Ovary (tissue), 9 donors: ENCODE measurements around the gene GRAP2. TPM values are rescaled to one million over a fixed set of nuclear protein-coding genes. Genes with fewer than 3 reads are reported as not detected.
"Not testable (repeated sequence)": the region's sequence is repeated elsewhere in the genome, so short reads cannot be mapped to it uniquely, and the experiment has no call there.

Experiments used
- DNase-seq, 5 donors: peaks; one replicate each; pipeline ENCODE4 v3.0.0-alpha.2; 2019 to 2020
- H3K27ac ChIP-seq, 2 donors: fragments of 200-600 bp; one replicate each; pipeline versions ENCODE4 v1.5.1 to v1.8.0; 2019 to 2022
- H3K27me3 ChIP-seq: fragments of 200-600 bp; one replicate; pipeline ENCODE4 v1.8.0; 2022
- H3K36me3 ChIP-seq: fragments of 200-600 bp; sonication (generic); one replicate; pipeline ENCODE4 v1.5.1; 2019
- H3K4me1 ChIP-seq: one replicate; pipeline ENCODE4 v1.8.1; 2013; ENCODE audit warnings: mild to moderate bottlenecking, moderate library complexity; ENCODE audit not compliant: insufficient read depth
- H3K4me3 ChIP-seq: fragments of 200-600 bp; sonication (generic); one replicate; pipeline ENCODE4 v1.5.1; 2017
- H3K9me3 ChIP-seq, 2 donors: fragments of 200-600 bp in 1 of 2; sonication (generic) in 1 of 2; one replicate each; pipeline versions ENCODE4 v1.5.1 to v1.8.1; 2013 to 2019; ENCODE audit warnings: mild to moderate bottlenecking in 1 of 2, moderate library complexity in 1 of 2
- CTCF ChIP-seq, 3 donors: fragments of 450-650 bp in 2 of 3; fragments of 200-600 bp in 1 of 3; IDR thresholded peaks; one replicate each; pipeline versions ENCODE4 v1.5.1 to v1.8.0; 2016 to 2022; ENCODE audit warnings: antibody characterized with exemption in 3 of 3, mild to moderate bottlenecking in 1 of 3
- EP300 ChIP-seq: sonication (generic); formaldehyde crosslinking; IDR thresholded peaks from one replicate; pipeline ENCODE4 v1.6.1; 2017; ENCODE audit warnings: antibody characterized with exemption
- POLR2A ChIP-seq: fragments of 450-650 bp; IDR thresholded peaks from one replicate; pipeline ENCODE4 v1.6.1; 2017; ENCODE audit warnings: antibody characterized with exemption, mild to moderate bottlenecking, moderate library complexity
- WGBS, 3 donors: extraction: QIAGEN DNeasy Blood & Tissue Kit in 1 of 3; methylation state at CpG; one replicate each; pipeline versions ENCODE4 v1.1.5 to v1.1.7; 2013 to 2017; 5-methylcytosine and 5-hydroxymethylcytosine counted together
- intact Hi-C, 4 donors: fragments of 100-400 bp; cut with DNase I; formaldehyde crosslinking; loops; one replicate each; pipeline versions ENCODE4 v1.11.0 to v1.15.1; 2022 to 2023
- polyA plus RNA-seq, 2 donors: library from polyadenylated mRNA; stranded (reverse); fragments of 200-250 nt in 1 of 2; fragments of 350-450 nt in 1 of 2; fragmentation: Illumina TruSeq in 1 of 2; extraction: RNeasy Lipid Tissue Mini Kit (QIAGEN cat#74804) in 1 of 2; gene quantifications; one replicate each; pipeline ENCODE4 v1.2.3, GENCODE V29; 2013 to 2014
- total RNA-seq, 7 donors: library from RNA; depleted of rRNA in 2 of 7; stranded (reverse); fragments of >200 nt in 2 of 7; fragmentation: NEBNext Ultra II Directional in 3 of 7; extraction: Animal tissue kit (Norgen Biotek cat#: 25700) in 3 of 7; gene quantifications; one replicate each; pipeline versions ENCODE4 v1.1.0 to v1.2.4, GENCODE V29; 2016 to 2023
- donor health status: DM: no; HTN: no; CAD: no; lungs with moderate emphysema.
- donor health status: DM: no; HTN: no; CAD: no.
- donor health status: Bipolar disorder and iron deficiency.
- donor health status: DM: yes; HTN: yes; CAD: no.
- donor health status: DM: no; HTN: no; CAD: no.
- donor health status: DM: yes; HTN: yes; CAD: no.

Gene GRAP2
- total and polyA plus RNA-seq, 9 donors: 0.46 to 2.0 (median 0.75) TPM; not detected in 1

- no peaks in the 10 kb centered on the region for H3K36me3 ChIP-seq
- no peaks in the 10 kb centered on the region for H3K9me3 ChIP-seq
- no peak overlapping the region for H3K4me3 ChIP-seq
- DNase-seq: no peak
- H3K27me3 ChIP-seq: no peaks in the 10 kb centered on the region
- H3K27ac ChIP-seq: no peak overlapping the region
- 4 to 13% (median 4%) methylated on average over 1 of the region's 1 CpG for WGBS, 3 donors
- TF ChIP-seq CTCF (IDR thresholded peaks at IDR 0.05) (no peak), POLR2A (no peak), EP300 (no peak)
- intact Hi-C loops: no loop called here
- H3K4me1 ChIP-seq: no peaks in the 10 kb centered on the region
These were observed 26.9 kb upstream of the GRAP2 start for GRCh38 chr22:39873965-39874364.

GRCh38 chr22:39875176-39875885, 25.6 kb upstream of the GRAP2 start:
- DNase-seq, intact Hi-C loops, H3K27ac ChIP-seq, H3K4me3 ChIP-seq, H3K4me1 ChIP-seq, H3K27me3 ChIP-seq, H3K9me3 ChIP-seq, H3K36me3 ChIP-seq: not testable (repeated sequence)
- 87 to 95% (median 94%) methylated on average over 40 to 42 of the region's 42 CpGs for WGBS, 3 donors

- H3K9me3 ChIP-seq: no peaks in the 10 kb centered on the region
- TF ChIP-seq CTCF (IDR thresholded peaks at IDR 0.05): no peak
- H3K27ac ChIP-seq: no peak overlapping the region
- intact Hi-C loops: no loop called here
- H3K4me1 ChIP-seq: no peaks in the 10 kb centered on the region
- 59 to 63% (median 60%) methylated on average over 6 of the region's 6 CpGs for WGBS, 3 donors
- H3K36me3 ChIP-seq: no peaks in the 10 kb centered on the region
- no peaks in the 10 kb centered on the region for H3K27me3 ChIP-seq
- no peak overlapping the region for H3K4me3 ChIP-seq
- no peak for DNase-seq
These were observed 23.6 kb upstream of the GRAP2 start for GRCh38 chr22:39877079-39877845.

GRCh38 chr22:39880722-39881121, 20.2 kb upstream of the GRAP2 start:
- Histone ChIP-seq H3K27ac (no peak overlapping the region), H3K9me3 (no peaks in the 10 kb centered on the region), H3K4me3 (no peak overlapping the region), H3K36me3 (no peaks in the 10 kb centered on the region), H3K4me1 (no peaks in the 10 kb centered on the region), H3K27me3 (no peaks in the 10 kb centered on the region)
- intact Hi-C loops: no loop called here
- DNase-seq: no peak
- TF ChIP-seq POLR2A (no peak), CTCF (IDR thresholded peaks at IDR 0.05) (no peak), EP300 (no peak)

GRCh38 chr22:39883057-39883456, 17.8 kb upstream of the GRAP2 start:
- intact Hi-C loops: no loop called here
- no peaks in the 10 kb centered on the region for H3K9me3 ChIP-seq
- no peaks in the 10 kb centered on the region for H3K36me3 ChIP-seq
- H3K4me3 ChIP-seq: no peak overlapping the region
- no peak for TF ChIP-seq EP300
- no peak for TF ChIP-seq CTCF (IDR thresholded peaks at IDR 0.05)
- no peak for TF ChIP-seq POLR2A
- H3K4me1 ChIP-seq: no peaks in the 10 kb centered on the region
- WGBS, 3 donors: 76 to 85% (median 84%) methylated on average over 1 of the region's 1 CpG
- no peak overlapping the region for H3K27ac ChIP-seq
- DNase-seq: no peak
- no peaks in the 10 kb centered on the region for H3K27me3 ChIP-seq

GRCh38 chr22:39889924-39890323, 11.0 kb upstream of the GRAP2 start:
- H3K36me3 ChIP-seq, intact Hi-C loops, DNase-seq: not testable (repeated sequence)

More at GRCh38 chr22:39889924-39890323, 11.0 kb upstream of the GRAP2 start:
- H3K9me3 ChIP-seq, H3K27ac ChIP-seq, H3K4me3 ChIP-seq, H3K4me1 ChIP-seq, H3K27me3 ChIP-seq: not testable (repeated sequence)
- 72 to 94% (median 92%) methylated on average over 3 of the region's 3 CpGs for WGBS, 3 donors
